Measurements from ENCODE around the gene MYO19. TPM values are rescaled to one million over a fixed set of nuclear protein-coding genes. Genes with fewer than 3 reads are reported as not detected.
"Not testable (repeated sequence)": the region's sequence is repeated elsewhere in the genome, so short reads cannot be mapped to it uniquely, and the experiment has no call there.

Gene MYO19
- total RNA-seq, 1 donor from 2014 or later: 42.5 TPM

DNA sequence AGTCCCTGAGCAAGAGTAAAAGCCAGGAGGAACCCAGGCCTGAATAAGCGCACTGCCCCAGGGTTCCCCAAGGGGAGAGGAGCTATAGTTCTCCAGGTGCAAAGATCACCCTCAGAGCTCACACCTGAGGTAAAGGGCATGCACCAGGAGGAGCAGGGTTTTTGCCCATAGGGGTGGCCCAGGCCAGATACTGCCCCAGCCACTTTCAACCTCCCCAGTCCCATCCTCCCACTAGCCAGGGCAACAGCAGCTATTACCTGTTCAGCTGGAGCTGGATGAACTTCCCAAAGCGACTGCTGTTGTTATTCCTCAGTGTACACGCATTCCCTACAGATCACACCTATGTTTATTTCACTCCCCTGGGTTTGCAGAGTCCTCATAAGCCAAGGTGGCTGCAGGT lies 19.8 kb downstream of the MYO19 start:
- H3K4me3 ChIP-seq (ENCODE audit: low read depth, low read length): no peak overlapping the region
- no peaks in the 10 kb centered on the region for H3K27me3 ChIP-seq (ENCODE audit: control insufficient read depth, insufficient read depth, low read length)
- no peaks in the 10 kb centered on the region for H3K36me3 ChIP-seq (ENCODE audit: control insufficient read depth, insufficient read depth, low read length)
- TF ChIP-seq, protein P1, sequence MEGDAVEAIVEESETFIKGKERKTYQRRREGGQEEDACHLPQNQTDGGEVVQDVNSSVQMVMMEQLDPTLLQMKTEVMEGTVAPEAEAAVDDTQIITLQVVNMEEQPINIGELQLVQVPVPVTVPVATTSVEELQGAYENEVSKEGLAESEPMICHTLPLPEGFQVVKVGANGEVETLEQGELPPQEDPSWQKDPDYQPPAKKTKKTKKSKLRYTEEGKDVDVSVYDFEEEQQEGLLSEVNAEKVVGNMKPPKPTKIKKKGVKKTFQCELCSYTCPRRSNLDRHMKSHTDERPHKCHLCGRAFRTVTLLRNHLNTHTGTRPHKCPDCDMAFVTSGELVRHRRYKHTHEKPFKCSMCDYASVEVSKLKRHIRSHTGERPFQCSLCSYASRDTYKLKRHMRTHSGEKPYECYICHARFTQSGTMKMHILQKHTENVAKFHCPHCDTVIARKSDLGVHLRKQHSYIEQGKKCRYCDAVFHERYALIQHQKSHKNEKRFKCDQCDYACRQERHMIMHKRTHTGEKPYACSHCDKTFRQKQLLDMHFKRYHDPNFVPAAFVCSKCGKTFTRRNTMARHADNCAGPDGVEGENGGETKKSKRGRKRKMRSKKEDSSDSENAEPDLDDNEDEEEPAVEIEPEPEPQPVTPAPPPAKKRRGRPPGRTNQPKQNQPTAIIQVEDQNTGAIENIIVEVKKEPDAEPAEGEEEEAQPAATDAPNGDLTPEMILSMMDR (IDR thresholded peaks at IDR 0.05; ENCODE audit: insufficient read depth, low read length, poor library complexity, severe bottlenecking): no peak
- no peak for DNase-seq (ENCODE audit: low read depth)

DNA sequence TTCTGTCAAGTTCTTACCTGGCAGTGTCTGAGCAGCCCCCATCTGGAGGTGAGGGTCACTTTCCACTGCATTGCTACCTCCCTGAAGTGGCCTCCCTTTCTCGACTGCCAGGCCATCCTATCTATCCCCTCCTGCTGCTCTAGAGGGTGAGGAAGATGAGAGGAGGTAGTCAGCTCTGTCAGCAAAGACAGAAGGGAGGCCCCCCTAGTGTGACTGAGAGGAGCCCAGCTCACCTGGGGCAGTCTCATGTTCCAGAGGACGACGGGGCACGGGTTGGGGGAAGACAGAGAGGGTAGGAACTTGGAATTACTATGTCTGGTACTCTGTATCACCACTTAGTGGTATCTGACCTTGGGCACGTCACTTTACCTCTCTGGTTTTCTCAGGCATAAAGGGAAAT lies 22.0 kb downstream of the MYO19 start:
- H3K36me3 ChIP-seq (ENCODE audit: control insufficient read depth, insufficient read depth, low read length): peaks cover 1% of the 10 kb centered on the region
- no peak overlapping the region for H3K4me3 ChIP-seq (ENCODE audit: low read depth, low read length)
- TF ChIP-seq, protein P1 (IDR thresholded peaks at IDR 0.05; ENCODE audit: insufficient read depth, low read length, poor library complexity, severe bottlenecking): no peak
- H3K27me3 ChIP-seq (ENCODE audit: control insufficient read depth, insufficient read depth, low read length): no peaks in the 10 kb centered on the region
- DNase-seq (ENCODE audit: low read depth): no peak

DNA sequence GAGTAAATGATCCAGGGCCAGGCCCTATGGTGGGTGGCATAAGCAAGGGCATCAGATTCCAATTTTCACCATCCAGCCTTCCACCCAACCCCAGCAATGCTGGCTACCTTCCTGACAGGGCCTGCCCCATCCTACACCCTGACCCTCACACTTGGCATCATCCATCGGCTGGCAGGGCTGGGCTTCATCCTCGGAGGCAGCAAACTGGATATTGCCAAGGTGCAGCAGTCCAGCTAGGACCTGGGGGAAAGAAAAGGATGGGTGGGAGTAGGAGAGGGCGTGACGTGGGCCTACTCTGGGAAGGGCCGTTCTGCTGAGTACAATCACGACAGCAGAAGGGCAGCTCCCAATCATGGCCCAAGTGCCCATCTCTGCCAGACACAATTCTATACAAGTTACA lies 23.5 kb downstream of the MYO19 start:
- TF ChIP-seq, protein P1 (IDR thresholded peaks at IDR 0.05; ENCODE audit: insufficient read depth, low read length, poor library complexity, severe bottlenecking): no peak
- DNase-seq (ENCODE audit: low read depth): no peak
- Histone ChIP-seq H3K27me3 (ENCODE audit: control insufficient read depth, insufficient read depth, low read length) (no peaks in the 10 kb centered on the region), H3K4me3 (ENCODE audit: low read depth, low read length) (no peak overlapping the region), H3K36me3 (ENCODE audit: control insufficient read depth, insufficient read depth, low read length) (peaks cover 2% of the 10 kb centered on the region)

DNA sequence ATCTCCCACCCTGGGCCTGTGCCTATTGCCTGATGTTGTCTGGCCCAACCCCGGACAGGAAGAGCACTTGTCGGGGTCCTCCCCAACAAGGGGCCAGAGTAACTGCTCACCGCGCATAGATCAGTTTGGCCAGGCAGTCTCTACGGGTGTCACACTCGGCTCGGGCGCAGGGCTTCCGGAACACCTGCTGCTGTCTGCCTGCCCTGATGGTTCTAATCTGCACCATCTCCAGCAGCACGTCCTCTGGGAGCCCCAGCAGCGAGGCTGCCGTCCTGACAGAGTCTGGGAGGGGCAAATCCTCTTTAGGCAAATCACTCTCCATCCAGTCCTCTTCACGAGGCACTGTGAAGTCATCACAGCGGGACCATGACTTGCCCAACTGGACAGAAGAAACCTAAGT lies 24.0 kb downstream of the MYO19 start:
- Histone ChIP-seq H3K4me3 (ENCODE audit: low read depth, low read length) (no peak overlapping the region), H3K36me3 (ENCODE audit: control insufficient read depth, insufficient read depth, low read length) (peaks cover 2% of the 10 kb centered on the region), H3K27me3 (ENCODE audit: control insufficient read depth, insufficient read depth, low read length) (no peaks in the 10 kb centered on the region)
- TF ChIP-seq, protein P1 (IDR thresholded peaks at IDR 0.05; ENCODE audit: insufficient read depth, low read length, poor library complexity, severe bottlenecking): no peak
- DNase-seq (ENCODE audit: low read depth): no peak

DNA sequence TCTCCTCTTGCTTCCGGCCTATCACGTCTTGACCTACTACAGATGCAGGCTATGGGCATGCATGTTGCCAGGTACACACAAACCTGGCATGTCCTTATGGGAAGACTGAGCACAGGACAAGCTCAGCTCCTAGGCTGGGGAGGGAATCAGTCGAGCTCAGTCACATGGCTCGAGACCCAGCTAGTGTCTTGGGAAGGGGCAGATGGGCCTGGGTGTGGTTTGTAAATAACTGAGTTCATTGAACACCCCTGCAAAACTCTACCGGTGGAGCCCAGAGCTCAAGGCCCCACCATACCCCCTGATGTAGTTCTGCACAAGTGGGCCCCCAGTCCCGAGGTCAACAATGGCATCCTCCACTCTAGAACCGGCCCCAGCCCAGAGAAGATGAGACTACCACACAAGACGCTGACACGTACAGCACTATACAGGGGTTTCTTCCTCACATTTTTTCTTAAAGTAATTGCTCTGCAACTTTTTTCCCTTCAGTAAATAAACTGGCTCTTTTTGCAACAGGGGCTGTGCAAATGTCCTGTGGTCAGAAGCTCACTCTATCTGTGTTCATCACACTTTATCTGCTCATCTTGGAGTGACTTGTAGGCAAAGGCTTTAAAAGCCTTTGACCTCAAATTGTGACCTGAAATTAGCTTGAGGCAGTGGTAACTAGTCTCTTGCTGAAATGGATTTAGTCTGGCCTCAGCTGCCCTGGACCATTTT lies 25.2 kb downstream of the MYO19 start:
- TF ChIP-seq, protein P1 (IDR thresholded peaks at IDR 0.05; ENCODE audit: insufficient read depth, low read length, poor library complexity, severe bottlenecking): no peak
- no peak overlapping the region for H3K4me3 ChIP-seq (ENCODE audit: low read depth, low read length)
- no peak for DNase-seq (ENCODE audit: low read depth)
- peaks cover 2% of the 10 kb centered on the region for H3K36me3 ChIP-seq (ENCODE audit: control insufficient read depth, insufficient read depth, low read length)
- H3K27me3 ChIP-seq (ENCODE audit: control insufficient read depth, insufficient read depth, low read length): no peaks in the 10 kb centered on the region

DNA sequence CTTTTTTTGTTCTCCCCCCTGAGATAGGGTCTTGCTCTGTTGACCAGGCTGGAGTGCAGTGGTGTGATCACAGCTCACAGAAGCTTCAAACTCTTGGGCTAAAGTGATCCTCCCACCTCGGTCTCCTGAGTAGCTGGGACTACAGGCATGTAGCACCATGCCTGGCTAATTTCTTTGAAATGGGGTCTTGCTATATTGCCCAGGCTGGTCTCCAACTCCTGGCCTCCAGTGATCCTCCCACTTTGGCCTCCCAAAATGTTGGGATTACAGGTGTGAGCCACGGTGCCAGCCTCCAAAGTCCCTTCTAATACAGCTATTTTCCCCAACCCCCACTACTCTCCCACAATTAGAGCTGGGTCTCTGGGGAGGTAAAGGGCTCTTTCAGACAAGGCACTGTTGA lies 26.2 kb downstream of the MYO19 start:
- not testable (repeated sequence) for H3K27me3 ChIP-seq (ENCODE audit: control insufficient read depth, insufficient read depth, low read length); DNase-seq (ENCODE audit: low read depth); H3K36me3 ChIP-seq (ENCODE audit: control insufficient read depth, insufficient read depth, low read length); H3K4me3 ChIP-seq (ENCODE audit: low read depth, low read length)
